GM12878 (cell line): ENCODE results near the gene ZNF165. TPM values are rescaled to one million over a fixed set of nuclear protein-coding genes. Genes with fewer than 3 reads are reported as not detected.
"Not testable (repeated sequence)": the region's sequence is repeated elsewhere in the genome, so short reads cannot be mapped to it uniquely, and the experiment has no call there.

Experiments
- ATAC-seq: fragments of 200-7000 bp; cut with Tn5 transposase; 3 replicates; pipeline ENCODE4 v1.9.1; 2020; ENCODE audit warnings: mild to moderate bottlenecking, moderate library complexity
- BruUV-seq: library from RNA; stranded (reverse); fragments of 400-500 nt; replicated peaks from 2 replicates; lab custom pipeline; 2021; lab: Mats Ljungman, UMichigan
- CTCF ChIA-PET: fragments of 300-600 bp; sonication (Branson Sonifier 250); formaldehyde crosslinking; extraction: SDS; loops from one replicate; lab custom pipeline; 2021; ENCODE audit warnings: inconsistent platforms; lab: Yijun Ruan, JAX
- POLR2A ChIA-PET: fragments of 350-600 bp; formaldehyde crosslinking; extraction: SDS; loops from one replicate; lab custom pipeline; 2021; ENCODE audit warnings: inconsistent platforms; lab: Charles Lee
- RAD21 ChIA-PET: fragments of 300-600 bp; sonication (Branson Sonifier 250); formaldehyde crosslinking; loops from one replicate; lab custom pipeline; 2023; ENCODE audit warnings: antibody characterized with exemption; ENCODE audit not compliant: unreplicated experiment; lab: Charles Lee
- SMC1A ChIA-PET: fragments of 300-600 bp; sonication (Branson Sonifier 250); formaldehyde crosslinking; loops from one replicate; lab custom pipeline; 2023; ENCODE audit not compliant: unreplicated experiment, uncharacterized antibody; lab: Charles Lee
- DNase-seq: peaks from one replicate; pipeline ENCODE4 v3.0.0-alpha.2; 2011; ENCODE audit warnings: low read depth, low spot score
- FAIRE-seq: peaks from 3 replicates; lab custom pipeline; 2011; peaks lifted over from hg19 to GRCh38; lab: Jason Lieb, UNC
- H2AFZ ChIP-seq: 2 replicates; pipeline ENCODE4 v1.6.0; 2011; ENCODE audit warnings: low read depth, low read length, control low read depth; ENCODE audit not compliant: control insufficient read depth
- H3K27ac ChIP-seq: 2 replicates; pipeline ENCODE4 v1.5.1; 2011; ENCODE audit warnings: control low read depth; ENCODE audit not compliant: control insufficient read depth, insufficient read depth
- H3K27me3 ChIP-seq, 2 experiments: replicated peaks in 1 of 2; 2 replicates each; pipeline versions ENCODE4 v1.6.0 to v1.6.1; 2011; ENCODE audit warnings: low read length in 1 of 2; ENCODE audit not compliant: control insufficient read depth in 2 of 2, insufficient read depth in 2 of 2
- H3K36me3 ChIP-seq, 2 experiments: 2 replicates each; pipeline ENCODE4 v1.5.1; 2011; ENCODE audit warnings: low read length in 1 of 2; ENCODE audit not compliant: control insufficient read depth in 2 of 2, insufficient read depth in 2 of 2
- H3K4me1 ChIP-seq: 2 replicates; pipeline ENCODE4 v1.6.1; 2011; ENCODE audit warnings: mild to moderate bottlenecking, low read length, moderate library complexity, mixed read lengths; ENCODE audit not compliant: control insufficient read depth, insufficient read depth
- H3K4me2 ChIP-seq: 2 replicates; pipeline ENCODE4 v1.6.0; 2011; ENCODE audit warnings: control low read depth; ENCODE audit not compliant: control insufficient read depth, insufficient read depth
- H3K4me3 ChIP-seq: fragments of 200-600 bp; sonication (generic); 2 replicates; pipeline ENCODE4 v1.5.1; 2016
- H3K79me2 ChIP-seq: 2 replicates; pipeline ENCODE4 v1.6.0; 2011; ENCODE audit warnings: low read length; ENCODE audit not compliant: control insufficient read depth, insufficient read depth
- H3K9ac ChIP-seq: 2 replicates; pipeline ENCODE4 v1.8.0; 2011; ENCODE audit warnings: low read length, control low read depth, mixed read lengths; ENCODE audit not compliant: control insufficient read depth, insufficient read depth
- H3K9me3 ChIP-seq: replicated peaks from 3 replicates; pipeline ENCODE4 v1.5.1; 2011; ENCODE audit warnings: mild to moderate bottlenecking, low read length; ENCODE audit not compliant: control insufficient read depth, insufficient read depth
- H4K20me1 ChIP-seq: 2 replicates; pipeline ENCODE4 v1.6.0; 2011; ENCODE audit not compliant: control insufficient read depth, insufficient read depth
- WGBS: methylation state at CpG from one replicate; pipeline ENCODE4 v1.1.6; 2016; ENCODE audit warnings: low lambda C conversion rate; ENCODE audit not compliant: insufficient replicate concordance, insufficient coverage; ENCODE audit errors: missing lambda C conversion rate; 5-methylcytosine and 5-hydroxymethylcytosine counted together
- in situ Hi-C: fragments of 300-500 bp; cut with MboI; formaldehyde crosslinking; loops from 9 replicates; pipeline ENCODE4 v1.14.3; 2018; ENCODE audit warnings: mixed read lengths
- intact Hi-C: fragments of 100-400 bp; cut with micrococcal nuclease; formaldehyde crosslinking; loops from one replicate; pipeline ENCODE4 v1.14.2; 2022; ENCODE audit not compliant: unreplicated experiment
- polyA plus RNA-seq, 11 experiments: library from polyadenylated mRNA; depleted of rRNA in 4 of 11; unstranded in 6 of 11; stranded (reverse) in 5 of 11; fragments of >200 nt; fragmentation: Nextera tagmentation in 4 of 11; fragmentation: Illumina TruSeq in 1 of 11; extraction: Ambion mirVana in 4 of 11; extraction: Trizol in 1 of 11; gene quantifications; 1 replicate in 1 of 11; 2 replicates in 10 of 11; pipeline versions ENCODE4 v1.2.1 to v1.2.3, GENCODE V29; 2011 to 2016; ENCODE audit warnings: inconsistent platforms in 2 of 11, missing spikeins in 2 of 11, low read depth in 1 of 11
- total RNA-seq, 4 experiments: library from RNA; depleted of rRNA in 3 of 4; stranded (reverse); fragments of >200 nt in 3 of 4; fragmentation: Illumina TruSeq in 1 of 4; extraction: Trizol in 1 of 4; gene quantifications; 2 replicates each; pipeline versions ENCODE4 v1.2.1 to v1.2.3, GENCODE V29; 2013 to 2021

ZNF165 gene
- total and polyA plus RNA-seq, 10 of the 15 experiments (the other 5 are each of a cell fraction or from before 2014, with no cell fraction given): 1.1 to 5.0 (median 2.9) TPM

DNA sequence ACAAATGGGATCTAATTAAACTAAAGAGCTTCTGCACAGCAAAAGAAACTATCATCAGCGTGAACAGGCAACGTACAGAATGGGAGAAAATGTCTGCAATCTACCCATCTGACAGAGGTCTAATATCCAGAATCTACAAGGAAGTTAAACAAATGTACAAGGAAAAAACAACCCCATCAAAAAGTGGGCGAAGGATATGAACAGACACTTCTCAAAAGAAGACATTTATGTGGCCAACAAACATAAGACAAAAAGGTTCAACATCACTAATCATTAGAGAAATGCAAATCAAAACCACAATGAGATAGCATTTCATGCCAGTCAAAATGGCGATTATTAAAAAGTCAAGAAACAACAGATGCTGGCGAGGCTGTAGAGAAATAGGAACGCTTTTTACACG is 21.9 kb downstream of the ZNF165 start:
- H3K9me3 ChIP-seq, intact Hi-C loops, POLR2A ChIA-PET, H3K4me2 ChIP-seq, H3K79me2 ChIP-seq, RAD21 ChIA-PET, DNase-seq, H3K9ac ChIP-seq, ATAC-seq, H4K20me1 ChIP-seq, H3K36me3 ChIP-seq, SMC1A ChIA-PET, in situ Hi-C loops, FAIRE-seq, H3K4me1 ChIP-seq, H3K27me3 ChIP-seq, BruUV-seq, H2AFZ ChIP-seq, H3K27ac ChIP-seq, H3K4me3 ChIP-seq, CTCF ChIA-PET: not testable (repeated sequence)
- 83% methylated on average over 7 of the region's 7 CpGs for WGBS

DNA sequence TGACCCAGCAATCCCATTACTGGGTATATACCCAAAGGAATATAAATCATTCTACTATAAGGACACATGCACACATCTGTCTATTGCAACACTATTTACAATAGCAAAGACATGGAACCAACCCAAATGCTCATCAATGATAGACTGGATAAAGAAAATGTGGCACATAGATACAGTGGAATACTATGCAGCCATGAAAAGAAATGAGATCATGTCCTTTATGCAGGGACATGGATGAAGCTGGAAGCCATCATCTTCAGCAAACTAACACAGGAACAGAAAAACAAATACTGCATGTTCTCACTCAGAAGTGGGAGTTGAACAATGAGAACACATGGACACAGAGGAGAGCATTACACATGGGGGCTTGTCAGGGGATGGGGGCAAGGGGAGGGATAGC is 22.3 kb downstream of the ZNF165 start:
- H3K4me1 ChIP-seq, intact Hi-C loops, RAD21 ChIA-PET, H3K4me2 ChIP-seq, H3K79me2 ChIP-seq, H3K27ac ChIP-seq, FAIRE-seq, H3K36me3 ChIP-seq, H2AFZ ChIP-seq, H3K27me3 ChIP-seq, POLR2A ChIA-PET, H3K9me3 ChIP-seq, SMC1A ChIA-PET, H3K9ac ChIP-seq, H4K20me1 ChIP-seq, H3K4me3 ChIP-seq, BruUV-seq, CTCF ChIA-PET, ATAC-seq, in situ Hi-C loops, DNase-seq: not testable (repeated sequence)
